HG03469 (cell line): ENCODE measurements around the gene AAMP.

Source experiments
- ATAC-seq: cut with Tn5 transposase; IDR thresholded peaks from one replicate; pipeline ENCODE4 v1.9.1; 2021; ENCODE audit warnings: mild to moderate bottlenecking, moderate library complexity, moderate number of reproducible peaks; ENCODE audit not compliant: unreplicated experiment

AAMP gene

GRCh38 chr2:218294430-218295022 is 24.6 kb upstream of the AAMP start:
- no peak for ATAC-seq

- ATAC-seq, result no peak
Measured at GRCh38 chr2:218293715-218294429, 23.9 kb upstream of the AAMP start.

- peak; percentile 41 for ATAC-seq
Measured at GRCh38 chr2:218292048-218293014, 22.4 kb upstream of the AAMP start, which contains the start of gene TMBIM1. Gene TMBIM1 (minus strand): TSS chr2:218292503. CDS start chr2:218282141, 10,362 bp downstream.

GRCh38 chr2:218291318-218292047 is 21.5 kb upstream of the AAMP start:
- no peak for ATAC-seq

- peak; percentile 44 for ATAC-seq
Measured at GRCh38 chr2:218290316-218291261, 20.7 kb upstream of the AAMP start.

- no peak for ATAC-seq
Measured at GRCh38 chr2:218289639-218290315, 19.8 kb upstream of the AAMP start.

- peak; percentile 31 for ATAC-seq
Measured at GRCh38 chr2:218286570-218287459, 16.9 kb upstream of the AAMP start.

GRCh38 chr2:218285604-218286003 is 15.7 kb upstream of the AAMP start:
- ATAC-seq, result no peak

- peak; percentile 42 for ATAC-seq
Measured at GRCh38 chr2:218284106-218284811, 14.3 kb upstream of the AAMP start.

GRCh38 chr2:218282173-218282991 is 12.4 kb upstream of the AAMP start:
- no peak for ATAC-seq

GRCh38 chr2:218281449-218281848 is 11.5 kb upstream of the AAMP start:
- ATAC-seq, result no peak

GRCh38 chr2:218280260-218280870 is 10.4 kb upstream of the AAMP start:
- no peak for ATAC-seq

- no peak for ATAC-seq
Measured at GRCh38 chr2:218278531-218279360, 8.8 kb upstream of the AAMP start.

- ATAC-seq, result no peak
Measured at GRCh38 chr2:218277921-218278320, 8.0 kb upstream of the AAMP start.
